Measurements from ENCODE around the gene ACTN1. TPM values are rescaled to one million over a fixed set of nuclear protein-coding genes. Genes with fewer than 3 reads are reported as not detected.

The ACTN1 gene
- total RNA-seq, 1 donor from 2014 or later = 479 TPM

GRCh38 chr14:68824517-68825347, 154.4 kb downstream of the ACTN1 start:
- H3K4me3 ChIP-seq (ENCODE audit: low read depth, low read length) = peak overlapping the region; percentile 26
- DNase-seq (ENCODE audit: low read depth) = no peak
- peak; percentile 95 for TF ChIP-seq CTCF (conservative IDR thresholded peaks at IDR 0.05; ENCODE audit: low read depth, low read length)

- DNase-seq (ENCODE audit: low read depth) = no peak
- no peak for TF ChIP-seq CTCF (conservative IDR thresholded peaks at IDR 0.05; ENCODE audit: low read depth, low read length)
- H3K4me3 ChIP-seq (ENCODE audit: low read depth, low read length) = no peak overlapping the region
Observed at GRCh38 chr14:68824207-68824516, 154.9 kb downstream of the ACTN1 start.

Other genes with a start within 250 kb of the ACTN1 start
- gene ZFP36L1, start 186.2 kb downstream of the ACTN1 start, total RNA-seq = 87.0 and 142 TPM in 2 replicates
- gene DCAF5, start 173.8 kb upstream of the ACTN1 start, total RNA-seq = 10.4 and 14.5 TPM in 2 replicates
- gene EXD2, start 212.2 kb upstream of the ACTN1 start, total RNA-seq = 14.0 and 15.2 TPM in 2 replicates

Measured in epithelial cell of proximal tubule (primary cell).